Stomach (tissue), 9 donors: ENCODE results near the gene TMEM178B. TPM values are rescaled to one million over a fixed set of nuclear protein-coding genes. Genes with fewer than 3 reads are reported as not detected.

Experiments used
- DNase-seq, 2 donors: peaks; one replicate each; pipeline versions ENCODE4 v3.0.0 to v3.0.0-alpha.2; 2013 to 2019
- H3K27ac ChIP-seq, 5 donors: fragments of 200-600 bp in 4 of 5; sonication (generic) in 4 of 5; one replicate each; pipeline ENCODE4 v1.5.1; 2013 to 2019; ENCODE audit warnings: mild to moderate bottlenecking in 1 of 5, moderate library complexity in 1 of 5
- H3K27me3 ChIP-seq, 3 donors: fragments of 200-600 bp; sonication (generic); one replicate each; pipeline ENCODE4 v1.5.1; 2017 to 2019; ENCODE audit warnings: mixed run types in 1 of 3
- H3K36me3 ChIP-seq, 4 donors: fragments of 200-600 bp; sonication (generic); 1 replicate in 3 of 4; 2 replicates in 1 of 4; pipeline ENCODE4 v1.5.1; 2016 to 2019
- H3K4me1 ChIP-seq, 4 donors: fragments of 200-600 bp; sonication (generic); one replicate each; pipeline ENCODE4 v1.5.1; 2016 to 2019
- H3K4me3 ChIP-seq, 4 donors: fragments of 200-600 bp; sonication (generic) in 3 of 4; one replicate each; pipeline ENCODE4 v1.5.1; 2016 to 2019; ENCODE audit warnings: mild to moderate bottlenecking in 1 of 4
- H3K9me3 ChIP-seq, 4 donors: fragments of 200-600 bp; sonication (generic); one replicate each; pipeline ENCODE4 v1.5.1; 2016 to 2019
- CTCF ChIP-seq, 7 experiments: fragments of 450-650 bp in 4 of 7; fragments of 200-600 bp in 3 of 7; sonication (generic) in 3 of 7; IDR thresholded peaks; one replicate each; pipeline ENCODE4 v1.5.1; 2016 to 2019; ENCODE audit warnings: antibody characterized with exemption in 7 of 7, control low read depth in 2 of 7, mild to moderate bottlenecking in 1 of 7
- EP300 ChIP-seq: sonication (generic); formaldehyde crosslinking; IDR thresholded peaks from one replicate; pipeline ENCODE4 v1.6.1; 2017; ENCODE audit warnings: antibody characterized with exemption
- POLR2A ChIP-seq, 4 donors: fragments of 450-650 bp; IDR thresholded peaks; one replicate each; pipeline ENCODE4 v1.6.1; 2016; ENCODE audit warnings: antibody characterized with exemption in 4 of 4, control low read depth in 2 of 4, mild to moderate bottlenecking in 1 of 4, moderate library complexity in 1 of 4
- POLR2AphosphoS5 ChIP-seq, 3 donors: sonication (generic); formaldehyde crosslinking; IDR thresholded peaks; one replicate each; pipeline ENCODE4 v1.6.1; 2016; ENCODE audit warnings: antibody characterized with exemption in 3 of 3
- WGBS, 5 donors: extraction: QIAGEN DNeasy Blood & Tissue Kit in 3 of 5; methylation state at CpG; one replicate each; pipeline versions ENCODE4 v1.1.5 to v1.1.7; 2013 to 2018; 5-methylcytosine and 5-hydroxymethylcytosine counted together
- intact Hi-C: fragments of 100-400 bp; cut with DNase I; formaldehyde crosslinking; loops from one replicate; pipeline ENCODE4 v1.15.1; 2023; ENCODE audit warnings: low total_unique reads
- polyA plus RNA-seq, 3 donors: library from polyadenylated mRNA; stranded (reverse); fragments of 200-250 nt; gene quantifications; one replicate each; pipeline ENCODE4 v1.2.3, GENCODE V29; 2013
- total RNA-seq, 5 donors: library from RNA; depleted of rRNA; stranded (reverse); fragments of >200 nt; gene quantifications; one replicate each; pipeline versions ENCODE4 v1.1.0 to v1.2.3, GENCODE V29; 2014 to 2016
- donor health status: healthy with polysubstance abuse.
- donor health status: Bipolar disorder and iron deficiency.
- donor health status: healthy.

TMEM178B gene
- total and polyA plus RNA-seq, 8 donors = under 0.01 to 1.7 (median 0.15) TPM; not detected in 3

DNA sequence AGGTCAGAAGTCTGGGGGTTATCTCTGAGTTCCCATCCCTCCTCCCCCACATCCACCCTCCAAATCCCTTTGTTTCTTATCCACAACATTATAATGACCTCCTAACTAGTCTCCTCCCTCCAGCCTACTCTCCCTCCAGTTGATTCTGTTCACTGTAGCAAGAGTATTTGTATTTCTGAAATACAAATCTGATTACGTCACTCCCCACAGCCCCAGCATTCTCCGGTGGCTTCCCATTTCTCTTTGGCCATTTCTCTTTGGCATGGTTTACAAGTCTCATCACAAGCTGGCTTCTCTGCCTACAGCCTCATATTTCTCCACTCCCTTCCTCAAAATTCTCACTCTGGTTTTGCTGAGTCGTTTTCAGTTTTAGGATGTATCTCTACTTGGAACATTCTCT lies 34.5 kb upstream of the TMEM178B start:
- H3K27me3 ChIP-seq = no peaks in the 10 kb centered on the region
- DNase-seq = no peak
- 45 to 76% (median 63%) methylated on average over 3 of the region's 3 CpGs for WGBS, 5 donors
- H3K4me1 ChIP-seq = no peaks in the 10 kb centered on the region
- no peaks in the 10 kb centered on the region for H3K9me3 ChIP-seq
- H3K27ac ChIP-seq = no peak overlapping the region
- intact Hi-C loops = no loop called here
- H3K36me3 ChIP-seq = no peaks in the 10 kb centered on the region
- no peak overlapping the region for H3K4me3 ChIP-seq
- no peak for TF ChIP-seq CTCF (IDR thresholded peaks at IDR 0.05)
- TF ChIP-seq POLR2AphosphoS5 (IDR thresholded peaks at IDR 0.05) = no peak
- no peak for TF ChIP-seq EP300
- TF ChIP-seq POLR2A (IDR thresholded peaks at IDR 0.05) = no peak

GRCh38 chr7:141042222-141043193 lies 31.4 kb upstream of the TMEM178B start:
- Histone ChIP-seq H3K27ac (no peak overlapping the region), H3K36me3 (no peaks in the 10 kb centered on the region), H3K9me3 (no peaks in the 10 kb centered on the region), H3K4me3 (no peak overlapping the region), H3K4me1 (no peaks in the 10 kb centered on the region), H3K27me3 (no peaks in the 10 kb centered on the region)
- no peak for DNase-seq
- TF ChIP-seq EP300 = no peak
- TF ChIP-seq CTCF (IDR thresholded peaks at IDR 0.05) = no peak
- no peak for TF ChIP-seq POLR2A (IDR thresholded peaks at IDR 0.05)
- TF ChIP-seq POLR2AphosphoS5 (IDR thresholded peaks at IDR 0.05) = no peak
- 83 to 86% (median 85%) methylated on average over 14 of the region's 14 CpGs for WGBS, 5 donors
- intact Hi-C loops = no loop called here

DNA sequence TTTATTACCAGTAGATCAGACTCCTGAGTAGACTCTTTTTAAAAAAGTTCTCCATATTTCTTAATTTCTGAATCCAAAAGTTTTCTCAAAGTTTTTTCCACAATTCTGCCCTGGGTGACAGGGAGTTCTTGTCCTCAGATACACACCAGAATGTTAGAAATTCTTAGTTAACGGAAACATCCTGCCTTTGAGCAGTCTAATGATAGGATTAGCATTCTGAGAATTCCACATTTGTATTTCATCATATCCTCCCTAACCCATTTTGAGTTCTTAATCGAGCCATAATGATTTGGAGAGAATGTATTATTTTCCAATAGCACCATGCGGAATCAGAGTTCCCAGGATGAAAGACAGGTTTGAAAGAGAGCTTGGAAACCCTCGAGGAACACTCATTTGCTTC lies 30.2 kb upstream of the TMEM178B start:
- no peak for TF ChIP-seq EP300
- Histone ChIP-seq H3K4me1 (no peaks in the 10 kb centered on the region), H3K36me3 (no peaks in the 10 kb centered on the region), H3K27me3 (no peaks in the 10 kb centered on the region), H3K27ac (no peak overlapping the region), H3K9me3 (no peaks in the 10 kb centered on the region), H3K4me3 (no peak overlapping the region)
- DNase-seq = no peak
- WGBS, 5 donors = 79 to 85% (median 84%) methylated on average over 4 of the region's 4 CpGs
- intact Hi-C loops = no loop called here

DNA sequence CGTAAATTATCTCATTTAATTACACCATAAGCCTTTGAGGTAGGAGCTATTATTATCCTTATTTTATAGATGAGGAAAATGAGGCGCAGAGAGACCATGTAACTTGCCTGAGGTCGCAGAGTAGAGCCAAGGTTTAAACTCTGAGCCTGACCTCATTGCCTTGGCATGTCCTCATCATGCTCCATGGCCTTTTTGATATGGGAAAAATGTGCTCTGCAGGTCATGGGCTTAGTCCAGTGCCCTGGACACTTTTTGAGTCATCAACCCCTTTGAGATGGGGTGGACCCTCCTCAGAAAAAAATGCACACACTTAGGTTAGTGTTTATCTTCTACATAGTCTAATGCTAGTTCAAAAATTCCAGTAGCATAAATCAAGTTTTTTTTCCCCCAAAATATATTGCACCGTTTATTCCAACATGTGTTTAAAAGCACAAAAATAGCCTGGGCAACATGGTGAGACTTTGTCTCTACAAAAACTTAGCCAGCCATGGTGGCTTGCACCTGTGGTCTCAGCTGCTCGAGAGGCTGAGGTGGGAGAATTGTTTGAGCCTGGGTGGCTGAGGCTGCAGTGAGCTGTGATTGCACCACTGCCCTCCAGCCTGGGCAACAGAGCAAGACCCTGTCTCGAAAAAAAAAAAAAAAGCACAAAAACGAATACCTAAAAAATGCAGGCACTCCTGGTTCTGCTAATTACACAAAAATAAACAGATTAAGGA lies 28.6 kb upstream of the TMEM178B start:
- Histone ChIP-seq H3K9me3 (no peaks in the 10 kb centered on the region), H3K27me3 (no peaks in the 10 kb centered on the region), H3K4me3 (no peak overlapping the region), H3K27ac (no peak overlapping the region), H3K36me3 (no peaks in the 10 kb centered on the region), H3K4me1 (no peaks in the 10 kb centered on the region)
- 45 to 54% (median 51%) methylated on average over 7 of the region's 7 CpGs for WGBS, 5 donors
- TF ChIP-seq POLR2A (IDR thresholded peaks at IDR 0.05) = no peak
- no peak for TF ChIP-seq CTCF (IDR thresholded peaks at IDR 0.05)
- no peak for TF ChIP-seq EP300
- TF ChIP-seq POLR2AphosphoS5 (IDR thresholded peaks at IDR 0.05) = no peak
- intact Hi-C loops = no loop called here
- DNase-seq = no peak
